Activated naive CD4-positive, alpha-beta T cell treated with anti-CD3 and anti-CD28 coated beads for 36 hours (primary cell): ENCODE data around the gene CUL9. TPM values are rescaled to one million over a fixed set of nuclear protein-coding genes. Genes with fewer than 3 reads are reported as not detected.

Experiments
- CTCF ChIA-PET: fragments of 350-600 bp; sonication (Branson Sonifier 250); formaldehyde crosslinking; loops from one replicate; lab custom pipeline; 2021; ENCODE audit warnings: antibody characterized with exemption; lab: Charles Lee
- DNase-seq: peaks from one replicate; pipeline ENCODE4 v3.0.0-alpha.2; 2020
- H3K27ac Mint-ChIP-seq: one replicate; pipeline ENCODE4 v1.8.0; 2021; ENCODE audit warnings: mild to moderate bottlenecking, mixed read lengths
- H3K27me3 Mint-ChIP-seq: one replicate; pipeline ENCODE4 v1.8.0; 2021; ENCODE audit warnings: low read depth, mixed read lengths
- H3K36me3 Mint-ChIP-seq: one replicate; pipeline ENCODE4 v1.8.0; 2021; ENCODE audit warnings: low read depth, mixed read lengths
- H3K4me1 Mint-ChIP-seq: one replicate; pipeline ENCODE4 v1.8.0; 2021; ENCODE audit warnings: low read depth, mixed read lengths
- H3K4me3 Mint-ChIP-seq: one replicate; pipeline ENCODE4 v1.8.0; 2021; ENCODE audit warnings: mild to moderate bottlenecking, moderate library complexity, mixed read lengths
- H3K9me3 Mint-ChIP-seq: one replicate; pipeline ENCODE4 v1.8.0; 2021; ENCODE audit warnings: mixed read lengths
- intact Hi-C: fragments of 100-400 bp; cut with micrococcal nuclease; formaldehyde crosslinking; loops from one replicate; pipeline ENCODE4 v1.15.1; 2023
- total RNA-seq, 2 experiments: library from RNA; stranded (reverse); gene quantifications; one replicate each; pipeline ENCODE4 v1.2.3, GENCODE V29; 2021

The CUL9 gene
- total RNA-seq, 2 experiments from 2014 or later = 43.1 to 49.3 TPM

- intact Hi-C loops = no loop called here
Observed at GRCh38 chr6:43149265-43149664, 32.7 kb upstream of the CUL9 start.

GRCh38 chr6:43150051-43150751 lies 31.8 kb upstream of the CUL9 start:
- no peaks in the 10 kb centered on the region for H3K27me3 Mint-ChIP-seq
- no peaks in the 10 kb centered on the region for H3K36me3 Mint-ChIP-seq
- H3K27ac Mint-ChIP-seq = no peak overlapping the region
- H3K4me3 Mint-ChIP-seq = no peak overlapping the region
- DNase-seq = no peak
- CTCF ChIA-PET = interaction anchor here (0.8 to 1.2 kb wide), 2 partner anchors 37 to 186 kb away, joined by 3 to 4 read pairs; no protein-coding TSS in a partner anchor
- no peaks in the 10 kb centered on the region for H3K9me3 Mint-ChIP-seq
- intact Hi-C loops = no loop called here
- H3K4me1 Mint-ChIP-seq = no peaks in the 10 kb centered on the region

More at GRCh38 chr6:43149265-43149664, 32.7 kb upstream of the CUL9 start:
- DNase-seq = no peak
- CTCF ChIA-PET = interaction anchor here (0.8 to 1.2 kb wide), 2 partner anchors 36 to 185 kb away, joined by 3 to 4 read pairs; no protein-coding TSS in a partner anchor
- Mint-ChIP-seq H3K27me3 (no peaks in the 10 kb centered on the region), H3K4me3 (no peak overlapping the region), H3K36me3 (no peaks in the 10 kb centered on the region), H3K4me1 (no peaks in the 10 kb centered on the region), H3K9me3 (no peaks in the 10 kb centered on the region), H3K27ac (no peak overlapping the region)

- CTCF ChIA-PET = interaction anchor here (1.3 kb wide), 1 partner anchor 16 kb away, joined by 6 read pairs; no protein-coding TSS in a partner anchor
- no peaks in the 10 kb centered on the region for H3K27me3 Mint-ChIP-seq
- H3K4me3 Mint-ChIP-seq = no peak overlapping the region
- no peaks in the 10 kb centered on the region for H3K36me3 Mint-ChIP-seq
- H3K27ac Mint-ChIP-seq = no peak overlapping the region
- intact Hi-C loops = no loop called here
- no peaks in the 10 kb centered on the region for H3K4me1 Mint-ChIP-seq
- no peaks in the 10 kb centered on the region for H3K9me3 Mint-ChIP-seq
- no peak for DNase-seq
Observed at GRCh38 chr6:43159599-43159998, 22.4 kb upstream of the CUL9 start.

GRCh38 chr6:43163899-43164298 lies 18.1 kb upstream of the CUL9 start:
- CTCF ChIA-PET = interaction anchor here (0.6 to 1.0 kb wide), 2 partner anchors 20 to 37 kb away, joined by 3 to 4 read pairs; no protein-coding TSS in a partner anchor
- intact Hi-C loops = no loop called here
- no peak for DNase-seq
- Mint-ChIP-seq H3K9me3 (no peaks in the 10 kb centered on the region), H3K36me3 (no peaks in the 10 kb centered on the region), H3K4me1 (no peaks in the 10 kb centered on the region), H3K27me3 (no peaks in the 10 kb centered on the region), H3K27ac (no peak overlapping the region), H3K4me3 (no peak overlapping the region)

- H3K27ac Mint-ChIP-seq = peak overlapping the region; percentile 89
- no peak for DNase-seq
- peaks cover 33% of the 10 kb centered on the region for H3K4me1 Mint-ChIP-seq
- CTCF ChIA-PET = interaction anchor here (0.6 to 2.1 kb wide), 3 partner anchors 27 to 1268 kb away, joined by 3 to 11 read pairs (median 4); no protein-coding TSS in a partner anchor
- H3K27me3 Mint-ChIP-seq = no peaks in the 10 kb centered on the region
- H3K9me3 Mint-ChIP-seq = no peaks in the 10 kb centered on the region
- H3K4me3 Mint-ChIP-seq = peak overlapping the region; percentile 96
- H3K36me3 Mint-ChIP-seq = peaks cover 3% of the 10 kb centered on the region
- intact Hi-C loops = loop anchor here (2.0 to 5.0 kb wide), 6 partner anchors 306 to 1123 kb away; partner anchors contain the start of genes GTPBP2, POLH, POLR1C and TJAP1
Observed at GRCh38 chr6:43170417-43170930, 11.5 kb upstream of the CUL9 start.

- Mint-ChIP-seq H3K27me3 (no peaks in the 10 kb centered on the region), H3K9me3 (no peaks in the 10 kb centered on the region), H3K4me3 (peak within 1 kb of the TSS; percentile 96), H3K4me1 (peaks cover 35% of the 10 kb centered on the region), H3K27ac (peak within 1 kb of the TSS; percentile 89), H3K36me3 (peaks cover 7% of the 10 kb centered on the region)
- peak; percentile 100 for DNase-seq
- intact Hi-C loops = loop anchor here (1.0 to 5.0 kb wide), 15 partner anchors 112 to 1124 kb away; partner anchors contain the start of genes ABCC10, CNPY3, CUL7 and GTPBP2
- CTCF ChIA-PET = interaction anchor here (2.1 kb wide), 1 partner anchor 27 kb away, joined by 11 read pairs; no protein-coding TSS in a partner anchor
Observed at GRCh38 chr6:43170931-43171706, 10.9 kb upstream of the CUL9 start, which contains the start of gene SRF. TSS of gene SRF (plus strand) at chr6:43171269. CDS start at chr6:43171657, 388 bp downstream.

- CTCF ChIA-PET = no interaction called here
- Mint-ChIP-seq H3K27ac (peak overlapping the region; percentile 77), H3K27me3 (no peaks in the 10 kb centered on the region), H3K4me1 (peaks cover 36% of the 10 kb centered on the region), H3K9me3 (no peaks in the 10 kb centered on the region), H3K4me3 (peak overlapping the region; percentile 90), H3K36me3 (peaks cover 13% of the 10 kb centered on the region)
- peak; percentile 32 for DNase-seq
- intact Hi-C loops = loop anchor here (1.0 to 5.0 kb wide), 15 partner anchors 112 to 1124 kb away; partner anchors contain the start of genes ABCC10, CNPY3, CUL7 and GTPBP2
Observed at GRCh38 chr6:43171707-43172103, 10.3 kb upstream of the CUL9 start.

GRCh38 chr6:43172104-43173007 lies 9.6 kb upstream of the CUL9 start:
- peak overlapping the region; percentile 77 for H3K27ac Mint-ChIP-seq
- peak overlapping the region; percentile 90 for H3K4me3 Mint-ChIP-seq
- H3K36me3 Mint-ChIP-seq = peaks cover 14% of the 10 kb centered on the region
- CTCF ChIA-PET = interaction anchor here (0.6 to 1.2 kb wide), 2 partner anchors 29 to 194 kb away, joined by 5 to 6 read pairs; no protein-coding TSS in a partner anchor
- no peaks in the 10 kb centered on the region for H3K9me3 Mint-ChIP-seq
- H3K27me3 Mint-ChIP-seq = no peaks in the 10 kb centered on the region
- H3K4me1 Mint-ChIP-seq = peaks cover 36% of the 10 kb centered on the region
- peak; percentile 71 for DNase-seq
- intact Hi-C loops = loop anchor here (5.0 kb wide), 4 partner anchors 400 to 1125 kb away; partner anchors contain the start of genes GTPBP2, POLH and XPO5

- H3K27me3 Mint-ChIP-seq = no peaks in the 10 kb centered on the region
Observed at GRCh38 chr6:43173591-43174262, 8.3 kb upstream of the CUL9 start.

GRCh38 chr6:43174263-43175112 lies 7.5 kb upstream of the CUL9 start:
- DNase-seq = peak; percentile 99
- intact Hi-C loops = loop anchor here (1.0 to 5.0 kb wide), 8 partner anchors 8 to 1127 kb away; partner anchors contain the start of genes CUL9, GTPBP2, POLH and TBCC
- no peaks in the 10 kb centered on the region for H3K9me3 Mint-ChIP-seq
- CTCF ChIA-PET = interaction anchor here (1.0 kb wide), 1 partner anchor 55 kb away, joined by 3 read pairs; the partner anchor contains the start of gene DNPH1
- no peaks in the 10 kb centered on the region for H3K27me3 Mint-ChIP-seq
- peaks cover 23% of the 10 kb centered on the region for H3K36me3 Mint-ChIP-seq
- peaks cover 36% of the 10 kb centered on the region for H3K4me1 Mint-ChIP-seq
- H3K4me3 Mint-ChIP-seq = peak overlapping the region; percentile 90
- peak overlapping the region; percentile 80 for H3K27ac Mint-ChIP-seq

More at GRCh38 chr6:43173591-43174262, 8.3 kb upstream of the CUL9 start:
- Mint-ChIP-seq H3K27ac (peak overlapping the region; percentile 77), H3K4me1 (peaks cover 36% of the 10 kb centered on the region), H3K9me3 (no peaks in the 10 kb centered on the region), H3K4me3 (peak overlapping the region; percentile 90), H3K36me3 (peaks cover 20% of the 10 kb centered on the region)
- CTCF ChIA-PET = interaction anchor here (0.5 to 1.2 kb wide), 3 partner anchors 31 to 259 kb away, joined by 3 to 5 read pairs (median 3); partner anchors contain the start of gene DNPH1
- intact Hi-C loops = loop anchor here (1.0 to 5.0 kb wide), 8 partner anchors 9 to 1126 kb away; partner anchors contain the start of genes CUL9, GTPBP2, POLH and TBCC
- peak; percentile 12 for DNase-seq
